Activated T-cell treated with anti-CD3 and anti-CD28 coated beads for 1 hour (primary cell): ENCODE results near the gene LDLRAD2.

Experiments used
- DNase-seq: peaks from one replicate; pipeline ENCODE4 v3.0.0-alpha.2; 2020; ENCODE audit warnings: low read depth

The LDLRAD2 gene

GRCh38 chr1:21843996-21844395 is 31.9 kb downstream of the LDLRAD2 start:
- DNase-seq = no peak

GRCh38 chr1:21845646-21846641 is 33.9 kb downstream of the LDLRAD2 start:
- DNase-seq = no peak

GRCh38 chr1:21847223-21848205 is 35.4 kb downstream of the LDLRAD2 start:
- DNase-seq = no peak

GRCh38 chr1:21848524-21849174 is 36.6 kb downstream of the LDLRAD2 start:
- DNase-seq = no peak

- no peak for DNase-seq
Measured at GRCh38 chr1:21849909-21850576, 38.0 kb downstream of the LDLRAD2 start.

GRCh38 chr1:21851430-21852250 is 39.6 kb downstream of the LDLRAD2 start:
- no peak for DNase-seq

GRCh38 chr1:21852282-21853130 is 40.4 kb downstream of the LDLRAD2 start:
- DNase-seq = no peak

- DNase-seq = no peak
Measured at GRCh38 chr1:21853131-21853427, 41.0 kb downstream of the LDLRAD2 start.

GRCh38 chr1:21854090-21854750 is 42.2 kb downstream of the LDLRAD2 start:
- no peak for DNase-seq

- no peak for DNase-seq
Measured at GRCh38 chr1:21854751-21855131, 42.7 kb downstream of the LDLRAD2 start.

- no peak for DNase-seq
Measured at GRCh38 chr1:21855257-21856096, 43.4 kb downstream of the LDLRAD2 start.

GRCh38 chr1:21857142-21857839 is 45.2 kb downstream of the LDLRAD2 start:
- DNase-seq = no peak

GRCh38 chr1:21857840-21858670 is 46.0 kb downstream of the LDLRAD2 start:
- no peak for DNase-seq

GRCh38 chr1:21859669-21860179 is 47.7 kb downstream of the LDLRAD2 start:
- no peak for DNase-seq

- DNase-seq = no peak
Measured at GRCh38 chr1:21860971-21861370, 48.9 kb downstream of the LDLRAD2 start.

GRCh38 chr1:21861602-21862429 is 49.8 kb downstream of the LDLRAD2 start:
- no peak for DNase-seq
